Smooth muscle cell (in vitro differentiated cells): ENCODE results near the gene VGF. TPM values are rescaled to one million over a fixed set of nuclear protein-coding genes. Genes with fewer than 3 reads are reported as not detected.
"Not testable (repeated sequence)": the region's sequence is repeated elsewhere in the genome, so short reads cannot be mapped to it uniquely, and the experiment has no call there.

Experiments
- DNase-seq: peaks from one replicate; lab custom pipeline; 2025; ENCODE audit not compliant: unreplicated experiment; lab: John Stamatoyannopoulos, UW
- H2AFZ ChIP-seq: fragments of 200-600 bp; sonication (generic); 2 replicates; pipeline ENCODE4 v1.6.0; 2016; ENCODE audit warnings: antibody characterized with exemption, low read depth, mild to moderate bottlenecking
- H3F3A ChIP-seq: fragments of 200-600 bp; sonication (generic); 2 replicates; pipeline ENCODE4 v1.6.0; 2017; ENCODE audit warnings: antibody characterized with exemption, low read depth
- H3K27ac ChIP-seq: fragments of 200-600 bp; sonication (generic); 2 replicates; pipeline ENCODE4 v1.5.1; 2016; ENCODE audit warnings: low read depth, mild to moderate bottlenecking
- H3K27me3 ChIP-seq: fragments of 200-600 bp; sonication (generic); 2 replicates; pipeline ENCODE4 v1.6.1; 2016; ENCODE audit warnings: low read depth, mild to moderate bottlenecking
- H3K36me3 ChIP-seq: fragments of 200-600 bp; sonication (generic); 2 replicates; pipeline ENCODE4 v1.5.1; 2016; ENCODE audit warnings: low read depth
- H3K4me1 ChIP-seq: fragments of 200-600 bp; sonication (generic); 2 replicates; pipeline ENCODE4 v1.5.1; 2016; ENCODE audit warnings: low read depth
- H3K4me2 ChIP-seq: fragments of 200-600 bp; sonication (generic); 2 replicates; pipeline ENCODE4 v1.6.0; 2016; ENCODE audit warnings: mild to moderate bottlenecking
- H3K4me3 ChIP-seq: fragments of 200-600 bp; sonication (generic); 2 replicates; pipeline ENCODE4 v1.5.1; 2016; ENCODE audit warnings: mild to moderate bottlenecking
- H3K79me2 ChIP-seq: fragments of 200-600 bp; sonication (generic); 2 replicates; pipeline ENCODE4 v1.6.0; 2016; ENCODE audit warnings: low read depth, mild to moderate bottlenecking
- H3K9ac ChIP-seq: fragments of 200-600 bp; sonication (generic); 2 replicates; pipeline ENCODE4 v1.6.0; 2016; ENCODE audit warnings: low read depth
- H3K9me3 ChIP-seq: fragments of 200-600 bp; sonication (generic); replicated peaks from 2 replicates; pipeline ENCODE4 v1.5.1; 2016; ENCODE audit warnings: low read depth
- H4K20me1 ChIP-seq: fragments of 200-600 bp; sonication (generic); 2 replicates; pipeline ENCODE4 v1.6.0; 2016; ENCODE audit warnings: low read depth
- CTCF ChIP-seq: fragments of 200-600 bp; sonication (generic); IDR thresholded peaks from 2 replicates; pipeline ENCODE4 v1.5.1; 2017; ENCODE audit warnings: borderline replicate concordance, mild to moderate bottlenecking, antibody characterized with exemption; ENCODE audit not compliant: insufficient read depth, poor library complexity, severe bottlenecking
- WGBS: methylation state at CpG from one replicate; pipeline ENCODE4 v1.1.7; 2016; ENCODE audit warnings: low lambda C conversion rate; 5-methylcytosine and 5-hydroxymethylcytosine counted together
- polyA plus RNA-seq: library from polyadenylated mRNA; unstranded; fragments of >200 nt; fragmentation: Nextera tagmentation; extraction: Ambion mirVana; gene quantifications from 2 replicates; pipeline ENCODE4 v1.2.1, GENCODE V29; 2016
- total RNA-seq: library from RNA; depleted of rRNA; stranded (reverse); fragments of >200 nt; gene quantifications from 2 replicates; pipeline ENCODE4 v1.2.3, GENCODE V29; 2014

VGF gene
- total and polyA plus RNA-seq, 2 experiments from 2014 or later = 0.25 to 0.85 TPM

- Histone ChIP-seq H3K4me3 (no peak overlapping the region), H3K4me1 (peaks cover 21% of the 10 kb centered on the region)
- WGBS = 80% methylated on average over 15 of the region's 15 CpGs
Observed at GRCh38 chr7:101133621-101134398, 31.6 kb downstream of the VGF start.

DNA sequence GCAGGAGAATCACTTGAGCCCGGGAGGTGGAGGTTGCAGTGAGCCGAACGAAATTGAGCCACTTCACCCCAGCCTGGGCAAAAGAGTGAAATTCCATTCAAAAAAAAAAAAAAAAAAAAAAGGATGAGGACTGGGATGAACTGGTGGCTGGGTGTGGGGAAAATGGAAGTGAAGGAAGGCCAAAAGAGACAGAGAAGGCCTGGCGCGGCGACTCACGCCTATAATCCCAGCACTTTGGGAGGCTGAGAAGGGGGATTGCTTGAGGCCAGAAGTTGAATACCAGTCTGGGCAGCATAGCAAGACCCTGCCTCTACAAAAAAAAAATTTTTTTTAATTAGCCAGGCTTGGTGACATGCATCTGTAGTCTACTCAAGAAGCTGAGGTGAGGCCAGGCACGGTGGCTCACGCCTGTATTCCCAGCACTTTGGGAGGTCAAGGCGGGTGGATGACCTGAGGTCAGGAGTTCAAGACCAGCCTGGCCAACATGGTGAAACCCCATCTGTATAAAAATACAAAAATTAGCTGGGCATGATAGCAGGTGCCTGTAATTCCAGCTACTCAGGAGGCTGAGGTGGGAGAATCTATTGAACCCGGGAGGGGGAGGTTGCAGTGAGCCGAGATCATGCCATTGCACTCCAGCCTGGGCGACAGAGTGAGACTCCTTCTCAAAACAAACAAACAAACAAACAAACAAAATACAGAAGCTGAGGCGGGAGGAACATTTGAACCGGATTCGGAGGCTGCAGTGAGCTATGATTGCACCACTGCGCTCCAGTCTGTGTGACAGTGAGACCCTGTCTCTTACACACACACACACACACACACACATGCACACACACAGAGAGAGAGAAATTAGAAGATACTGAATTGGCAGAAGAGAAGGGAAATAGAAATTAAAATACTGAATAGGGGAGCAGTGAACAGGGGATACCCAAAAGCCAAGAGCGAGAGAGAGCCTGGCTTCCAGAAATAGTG is 32.5 kb downstream of the VGF start:
- not testable (repeated sequence) for H3K79me2 ChIP-seq, H3K9ac ChIP-seq, H2AFZ ChIP-seq, H3K27me3 ChIP-seq, DNase-seq, H3K9me3 ChIP-seq, H3K4me3 ChIP-seq, H3K36me3 ChIP-seq
- peaks cover 20% of the 10 kb centered on the region for H3K4me1 ChIP-seq
- WGBS = 85% methylated on average over 18 of the region's 18 CpGs
- peak overlapping the region; percentile 64 for H3K4me2 ChIP-seq
- H4K20me1 ChIP-seq = peaks cover 53% of the 10 kb centered on the region
- peak overlapping the region; percentile 93 for H3K27ac ChIP-seq
- peaks cover 68% of the 10 kb centered on the region for H3F3A ChIP-seq

More at GRCh38 chr7:101133621-101134398, 31.6 kb downstream of the VGF start:
- H4K20me1 ChIP-seq = peaks cover 44% of the 10 kb centered on the region
- no peaks in the 10 kb centered on the region for H3K27me3 ChIP-seq
- H3F3A ChIP-seq = peaks cover 60% of the 10 kb centered on the region
- H2AFZ ChIP-seq = no peak overlapping the region
- TF ChIP-seq CTCF = no peak
- H3K27ac ChIP-seq = peak overlapping the region; percentile 93
- peaks cover 6% of the 10 kb centered on the region for H3K36me3 ChIP-seq
- no peak for DNase-seq
- H3K9ac ChIP-seq = no peak overlapping the region
- H3K9me3 ChIP-seq = no peaks in the 10 kb centered on the region
- no peaks in the 10 kb centered on the region for H3K79me2 ChIP-seq
- H3K4me2 ChIP-seq = peak overlapping the region; percentile 64

DNA sequence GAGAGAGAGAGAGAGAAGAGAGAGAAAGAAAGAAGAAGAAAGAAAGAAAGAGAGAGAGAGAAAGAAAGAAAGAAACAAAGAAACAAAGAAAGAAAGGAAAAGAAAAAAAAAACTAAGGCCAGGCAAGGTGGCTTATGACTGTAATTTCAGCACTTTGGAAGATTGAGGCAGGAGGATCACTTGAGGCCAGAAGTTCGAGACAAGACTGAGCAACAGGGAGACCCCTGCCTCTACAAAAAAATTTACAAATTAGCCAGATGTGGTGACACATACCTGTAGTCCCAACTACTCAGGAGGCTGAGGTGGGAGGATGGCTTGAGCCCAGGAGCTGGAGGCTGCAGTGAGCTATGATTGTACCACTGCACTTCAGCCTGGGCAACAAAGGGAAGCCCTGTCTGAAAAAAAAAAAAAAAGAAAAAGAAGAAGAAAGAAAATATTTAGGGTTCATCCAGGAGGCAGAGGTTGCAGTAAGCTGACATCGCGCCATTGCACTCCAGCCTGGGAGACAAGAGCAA is 35.7 kb downstream of the VGF start:
- Histone ChIP-seq H3K36me3 (peaks cover 6% of the 10 kb centered on the region), H3K4me1 (peaks cover 23% of the 10 kb centered on the region), H3K4me2 (peak overlapping the region; percentile 88), H3K79me2 (peaks cover 14% of the 10 kb centered on the region), H3K27me3 (no peaks in the 10 kb centered on the region), H4K20me1 (peaks cover 62% of the 10 kb centered on the region), H3K9ac (no peak overlapping the region), H3K9me3 (no peaks in the 10 kb centered on the region), H3K4me3 (no peak overlapping the region), H3K27ac (peak overlapping the region; percentile 100), H3F3A (peaks cover 69% of the 10 kb centered on the region), H2AFZ (no peak overlapping the region)
- DNase-seq = no peak
- no peak for TF ChIP-seq CTCF
- 97% methylated on average over 3 of the region's 3 CpGs for WGBS
